SH-SY5Y (cell line): ENCODE data around the gene GRM8.

ENCODE experiments used
- GATA2 ChIP-seq: IDR thresholded peaks from 2 replicates; pipeline ENCODE4 v1.6.1; 2011; ENCODE audit warnings: mild to moderate bottlenecking, low read depth, low read length
- GATA3 ChIP-seq: IDR thresholded peaks from 2 replicates; pipeline ENCODE4 v1.6.1; 2011; ENCODE audit warnings: low read depth, mild to moderate bottlenecking, low read length, moderate library complexity

The GRM8 gene

GRCh38 chr7:127146746-127147536 is 105.8 kb downstream of the GRM8 start:
- no peak for TF ChIP-seq GATA2
- TF ChIP-seq GATA3, result no peak

- peak; percentile 96 for TF ChIP-seq GATA3
- TF ChIP-seq GATA2, result peak; percentile 64
Measured at GRCh38 chr7:127137146-127137545, 115.6 kb downstream of the GRM8 start.

GRCh38 chr7:127135871-127136485 is 116.8 kb downstream of the GRM8 start:
- TF ChIP-seq GATA2 (0 out of 2 replicates have a peak, but pooled peaks have one; percentile 14), GATA3 (peak; percentile 96)

GRCh38 chr7:127123220-127123619 is 129.5 kb downstream of the GRM8 start:
- TF ChIP-seq GATA2 (no peak), GATA3 (no peak)

- TF ChIP-seq GATA2, result no peak
- no peak for TF ChIP-seq GATA3
Measured at GRCh38 chr7:127119517-127119916, 133.2 kb downstream of the GRM8 start.

GRCh38 chr7:127114742-127115265 is 137.9 kb downstream of the GRM8 start:
- TF ChIP-seq GATA2, result no peak
- no peak for TF ChIP-seq GATA3

GRCh38 chr7:127107601-127108007 is 145.1 kb downstream of the GRM8 start:
- TF ChIP-seq GATA3 (no peak), GATA2 (no peak)

GRCh38 chr7:127093340-127093739 is 159.4 kb downstream of the GRM8 start:
- TF ChIP-seq GATA2 (no peak), GATA3 (no peak)

- TF ChIP-seq GATA2, result no peak
- TF ChIP-seq GATA3, result no peak
Measured at GRCh38 chr7:127091620-127092019, 161.1 kb downstream of the GRM8 start.

GRCh38 chr7:127089146-127089545 is 163.6 kb downstream of the GRM8 start:
- TF ChIP-seq GATA3 (no peak), GATA2 (no peak)

GRCh38 chr7:127081539-127081938 is 171.2 kb downstream of the GRM8 start:
- TF ChIP-seq GATA3 (no peak), GATA2 (no peak)

GRCh38 chr7:127080576-127080975 is 172.2 kb downstream of the GRM8 start:
- TF ChIP-seq GATA3 (no peak), GATA2 (no peak)

- TF ChIP-seq GATA2 (no peak), GATA3 (no peak)
Measured at GRCh38 chr7:127066974-127067373, 185.8 kb downstream of the GRM8 start.

GRCh38 chr7:127059475-127059874 is 193.3 kb downstream of the GRM8 start:
- TF ChIP-seq GATA2 (no peak), GATA3 (no peak)

- TF ChIP-seq GATA3 (no peak), GATA2 (no peak)
Measured at GRCh38 chr7:127057918-127058317, 194.8 kb downstream of the GRM8 start.
